ENCODE measurements around the gene CACNA2D3.
"Not testable (repeated sequence)": the region's sequence is repeated elsewhere in the genome, so short reads cannot be mapped to it uniquely, and the experiment has no call there.

The CACNA2D3 gene

DNA sequence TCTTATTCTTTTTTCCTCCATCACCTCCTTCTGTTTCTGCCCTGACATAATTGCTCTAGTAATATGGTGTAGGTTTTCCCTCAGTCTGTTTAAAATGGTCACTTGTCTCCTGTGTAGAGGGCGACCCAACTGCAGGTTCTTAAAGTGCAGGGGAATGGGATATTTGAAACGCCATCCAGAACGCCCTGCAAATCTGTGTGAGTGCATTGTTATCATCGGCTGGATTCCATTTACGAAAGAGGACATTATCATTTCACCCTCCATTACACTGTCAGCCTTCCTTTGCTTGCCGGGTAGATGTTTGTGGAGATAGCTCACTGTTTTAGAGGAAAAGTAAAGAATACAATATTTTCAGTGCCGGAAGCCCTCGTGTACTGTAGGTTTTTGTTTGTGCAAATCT is 451.5 kb downstream of the CACNA2D3 start:
- no peak for DNase-seq (ENCODE audit: low spot score)

DNA sequence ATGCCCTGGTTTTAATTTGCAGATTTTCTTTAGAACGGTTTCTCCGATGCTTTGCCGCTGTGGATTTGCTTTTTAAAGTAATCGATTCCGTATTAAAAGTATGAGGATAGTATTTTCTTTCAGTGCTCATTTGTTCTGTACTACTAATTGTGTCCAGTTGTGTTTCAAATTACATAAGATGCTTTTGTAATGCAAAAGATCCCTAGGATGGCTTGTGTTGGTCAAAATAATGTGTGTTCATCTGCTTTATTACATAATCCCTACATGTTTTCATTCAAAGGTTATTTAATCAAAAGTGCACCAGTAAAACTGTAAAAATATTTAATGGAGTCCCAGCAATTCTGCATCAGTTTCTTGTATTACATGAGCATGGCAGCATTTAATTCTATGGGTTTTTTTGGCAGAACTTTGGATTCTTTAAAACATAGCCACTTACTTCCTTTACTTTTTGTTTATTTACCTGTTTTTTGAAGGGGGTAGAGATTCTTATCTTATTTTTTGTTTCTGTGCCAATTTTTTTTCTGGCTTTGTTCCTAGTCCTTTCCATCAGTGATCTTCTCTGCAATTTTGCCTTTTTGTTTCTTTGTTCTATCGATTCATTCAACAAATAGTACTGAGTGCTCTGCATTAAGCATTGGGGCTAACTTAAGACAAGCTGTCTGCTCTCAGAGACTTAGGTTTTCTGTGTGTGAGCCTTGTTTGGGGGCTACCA is 452.7 kb downstream of the CACNA2D3 start:
- no peak for DNase-seq (ENCODE audit: low spot score)

- DNase-seq (ENCODE audit: low spot score) = no peak
Observed at GRCh38 chr3:54575618-54575960, 453.2 kb downstream of the CACNA2D3 start.

- peak; percentile 48 for DNase-seq (ENCODE audit: low spot score)
Observed at GRCh38 chr3:54577313-54577712, 455.0 kb downstream of the CACNA2D3 start.

DNA sequence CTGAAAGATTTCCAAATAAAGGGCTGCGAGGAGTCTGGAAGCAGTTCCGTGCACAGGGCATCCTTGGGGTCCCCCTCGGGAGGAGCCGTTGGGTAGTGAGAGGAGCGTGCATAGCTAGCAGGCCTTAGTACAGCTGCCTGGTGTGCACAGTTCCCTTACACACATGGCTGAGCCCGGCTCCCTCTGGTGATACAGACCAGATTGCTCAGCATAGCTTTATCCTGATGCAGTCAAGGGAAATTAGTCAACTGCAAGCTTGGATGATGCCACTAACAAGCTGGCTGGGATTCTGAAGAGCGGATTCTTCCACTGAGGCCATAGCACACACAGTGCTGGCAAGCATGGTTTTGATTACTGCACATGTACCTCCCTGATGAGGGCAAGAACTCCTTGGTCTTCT is 456.1 kb downstream of the CACNA2D3 start:
- DNase-seq (ENCODE audit: low spot score) = peak; percentile 82

DNA sequence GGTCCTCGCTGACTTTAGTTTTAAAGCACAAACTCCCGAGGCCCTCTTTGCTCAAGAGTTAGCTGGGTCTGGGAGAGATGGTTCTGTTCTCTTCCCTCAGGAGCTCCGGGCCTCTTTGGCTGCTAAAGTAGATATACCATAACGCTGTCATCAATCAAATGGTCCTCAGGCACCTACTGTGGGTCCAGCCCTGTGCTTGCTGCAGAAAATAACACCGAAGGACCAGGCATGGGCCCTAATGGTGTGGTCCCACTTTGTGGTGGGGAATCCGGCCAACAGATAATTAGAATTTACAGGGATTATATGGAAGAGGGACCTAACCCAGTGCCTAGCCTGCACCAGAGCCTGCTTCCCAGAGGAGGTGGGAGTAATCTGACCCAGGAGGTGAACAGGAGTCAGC is 458.1 kb downstream of the CACNA2D3 start:
- no peak for DNase-seq (ENCODE audit: low spot score)

DNA sequence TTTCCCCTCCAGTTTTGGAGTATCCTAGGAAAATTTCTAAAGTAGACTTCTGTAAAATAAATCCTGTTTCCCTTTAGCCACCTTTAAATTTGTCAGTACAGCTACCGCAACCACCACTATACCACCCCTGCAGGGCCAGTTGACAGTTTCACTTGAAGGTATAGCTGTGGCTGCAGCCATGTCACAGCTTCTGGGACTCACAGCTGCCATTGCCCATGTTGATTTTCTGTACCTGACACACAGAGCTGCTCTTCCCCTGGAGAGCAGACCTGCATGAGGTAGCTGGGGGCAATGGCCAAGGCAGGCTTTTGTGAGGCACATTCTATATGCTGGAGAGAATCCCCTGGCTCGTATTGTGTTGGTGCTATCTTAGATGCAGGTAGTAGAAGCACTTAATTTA is 460.1 kb downstream of the CACNA2D3 start:
- no peak for DNase-seq (ENCODE audit: low spot score)

GRCh38 chr3:54591157-54591556 is 468.8 kb downstream of the CACNA2D3 start:
- DNase-seq (ENCODE audit: low spot score) = no peak

GRCh38 chr3:54593653-54594052 is 471.3 kb downstream of the CACNA2D3 start:
- DNase-seq (ENCODE audit: low spot score) = no peak

DNA sequence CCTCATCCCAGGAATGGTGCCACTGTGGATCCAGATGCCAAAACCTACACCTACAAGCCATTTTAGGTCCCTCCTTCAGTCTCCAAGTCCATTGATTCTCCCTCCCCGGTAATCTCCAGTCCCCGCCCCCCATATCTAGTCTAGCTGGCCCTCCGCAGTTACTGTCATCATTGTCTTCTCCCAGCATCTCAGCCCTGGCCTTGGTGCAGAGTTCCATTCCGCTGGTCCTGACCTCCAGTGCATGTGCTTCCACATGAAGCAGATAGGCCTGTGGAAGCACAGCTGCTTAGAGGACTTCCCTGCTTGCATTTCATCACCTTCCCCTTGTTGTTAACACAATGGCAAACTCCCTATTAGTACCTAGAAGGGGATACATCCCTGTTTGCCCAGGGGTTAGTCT is 473.7 kb downstream of the CACNA2D3 start:
- no peak for DNase-seq (ENCODE audit: low spot score)

GRCh38 chr3:54599716-54600115 is 477.4 kb downstream of the CACNA2D3 start:
- DNase-seq (ENCODE audit: low spot score) = no peak

DNA sequence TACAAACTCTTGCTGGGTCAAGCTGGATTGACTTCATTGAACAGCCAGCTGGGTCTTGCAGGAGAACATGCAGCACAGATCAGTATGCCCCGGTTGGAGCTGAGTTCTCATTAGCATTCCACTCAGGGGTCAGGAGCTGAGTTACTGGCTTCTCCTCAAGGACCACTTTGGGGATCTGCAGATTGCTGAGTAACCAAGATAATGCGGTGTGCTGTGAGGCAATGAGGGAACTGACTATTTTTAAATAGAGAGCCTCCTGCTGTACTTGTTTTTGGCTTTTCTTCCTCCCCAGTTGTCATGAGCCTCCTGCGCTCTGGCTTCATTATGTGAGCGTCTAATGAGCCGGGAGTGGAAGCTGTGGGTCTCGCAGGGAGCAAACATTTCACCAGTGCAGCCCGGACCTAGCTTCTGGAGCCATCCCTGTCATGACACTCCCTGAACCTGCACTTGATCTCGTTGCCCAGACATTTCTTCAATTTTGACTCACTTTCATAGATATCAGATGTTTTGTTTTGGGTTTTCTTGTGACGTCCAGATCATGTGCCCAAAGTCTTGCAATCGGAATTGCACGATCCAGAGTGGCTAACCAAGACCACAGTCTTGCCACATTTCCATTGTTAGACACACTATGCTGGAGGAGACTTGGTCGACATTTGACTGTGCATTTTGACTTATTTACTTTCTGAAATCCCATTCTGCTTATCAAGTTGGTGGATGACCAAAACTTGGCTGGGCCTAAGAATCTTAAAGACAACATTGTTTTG is 478.3 kb downstream of the CACNA2D3 start:
- no peak for DNase-seq (ENCODE audit: low spot score)

GRCh38 chr3:54604495-54604894 is 482.1 kb downstream of the CACNA2D3 start:
- DNase-seq (ENCODE audit: low spot score) = no peak

DNA sequence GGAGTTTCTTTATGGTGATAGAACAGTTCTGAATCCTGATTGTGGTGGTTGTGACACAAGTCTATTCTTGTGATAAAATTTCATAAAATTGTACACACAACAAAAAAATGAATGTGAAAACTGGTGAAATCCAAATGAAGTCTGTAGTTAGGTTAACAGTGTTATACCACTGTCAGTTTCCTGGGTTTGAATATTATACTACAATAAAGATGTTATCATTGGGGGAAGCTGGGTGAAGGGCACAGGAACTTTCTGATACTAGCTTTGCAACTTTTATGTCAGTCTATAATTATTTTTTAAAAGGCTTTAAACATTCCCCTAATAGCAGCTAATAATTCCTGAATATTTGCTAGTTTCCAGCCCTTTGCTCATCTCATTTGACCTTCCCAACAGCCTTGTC is 485.7 kb downstream of the CACNA2D3 start:
- DNase-seq (ENCODE audit: low spot score) = no peak

- no peak for DNase-seq (ENCODE audit: low spot score)
Observed at GRCh38 chr3:54619053-54619452, 496.7 kb downstream of the CACNA2D3 start.

- DNase-seq (ENCODE audit: low spot score) = no peak
Observed at GRCh38 chr3:54619531-54619930, 497.2 kb downstream of the CACNA2D3 start.

GRCh38 chr3:54621184-54621583 is 498.8 kb downstream of the CACNA2D3 start:
- DNase-seq (ENCODE audit: low spot score) = no peak

DNA sequence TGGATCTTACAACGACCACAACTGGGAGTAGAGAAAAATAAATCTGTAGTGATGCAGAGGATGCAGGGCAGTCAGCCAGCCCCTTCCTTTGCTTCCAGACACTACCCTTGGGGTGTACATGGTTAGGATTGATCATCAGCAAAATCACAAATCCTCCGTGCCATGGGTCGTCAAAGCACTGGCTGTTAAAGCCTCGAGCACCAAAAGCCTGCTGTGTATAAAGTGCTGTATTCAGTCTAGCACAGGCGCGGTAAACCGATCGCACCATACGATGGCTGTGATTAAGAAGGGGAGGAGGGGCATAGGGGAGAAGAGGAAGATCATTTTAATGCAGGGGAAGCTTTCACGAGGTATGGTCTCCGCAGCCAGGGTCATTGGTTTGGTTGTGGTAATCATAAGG is 500.3 kb downstream of the CACNA2D3 start:
- DNase-seq (ENCODE audit: low spot score) = no peak

GRCh38 chr3:54625805-54626787 is 503.7 kb downstream of the CACNA2D3 start:
- DNase-seq (ENCODE audit: low spot score) = no peak

DNA sequence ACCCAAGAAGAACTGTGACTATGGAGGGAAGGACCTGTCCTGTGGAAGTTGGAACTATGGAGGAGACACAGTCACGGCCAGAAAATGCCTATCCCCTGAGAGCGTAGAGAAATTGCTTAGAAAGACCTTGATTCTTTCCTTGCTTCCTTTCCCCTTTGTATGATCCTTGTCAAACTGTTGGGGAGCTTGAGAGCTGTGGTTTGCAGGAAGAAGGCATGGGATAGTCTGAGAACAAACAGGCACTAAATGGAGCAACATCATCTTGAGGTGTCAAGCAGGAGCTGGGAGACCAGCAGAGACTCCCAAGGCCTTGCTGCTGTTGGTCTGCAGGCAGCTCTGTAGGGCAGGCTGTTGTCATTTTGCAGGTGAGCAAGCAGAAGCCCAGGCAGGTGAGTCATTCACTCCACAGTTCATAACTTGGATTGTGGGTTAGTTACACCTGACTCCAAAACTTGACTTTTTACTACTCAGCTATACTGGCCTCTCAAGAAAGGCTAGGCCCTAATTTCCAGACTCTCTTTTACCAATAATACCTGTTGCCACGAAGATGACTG is 506.6 kb downstream of the CACNA2D3 start:
- DNase-seq (ENCODE audit: low spot score) = peak; percentile 71

DNA sequence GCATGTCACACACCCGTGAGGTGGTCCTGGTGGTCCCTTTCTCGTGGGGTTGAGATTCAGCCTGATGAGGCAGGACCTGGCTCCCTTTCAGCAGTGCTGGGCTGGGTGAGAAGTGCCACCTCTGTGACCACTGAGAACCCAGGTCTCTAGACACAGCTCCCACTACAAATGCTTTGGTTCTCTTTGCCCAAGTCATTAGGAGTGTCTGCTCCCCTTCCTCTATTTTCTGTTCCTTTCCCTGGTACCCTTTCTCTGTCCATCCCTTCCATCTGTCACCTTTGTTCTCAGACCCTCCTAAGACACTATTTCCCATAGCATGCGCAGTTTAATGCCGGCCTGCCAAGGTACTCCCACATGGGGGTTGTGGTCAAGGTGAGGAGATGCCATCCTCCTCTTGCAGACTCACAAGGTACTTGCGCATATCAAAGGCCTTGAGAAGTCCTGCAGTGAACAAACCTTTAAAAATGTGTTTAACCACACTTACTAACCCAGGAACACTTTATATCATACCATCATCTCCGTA is 507.8 kb downstream of the CACNA2D3 start:
- no peak for DNase-seq (ENCODE audit: low spot score)

- not testable (repeated sequence) for DNase-seq (ENCODE audit: low spot score)
Observed at GRCh38 chr3:54631001-54631400, 508.6 kb downstream of the CACNA2D3 start.
